ENCODE measurements around the gene TMEM161B.
"Not testable (repeated sequence)": the region's sequence is repeated elsewhere in the genome, so short reads cannot be mapped to it uniquely, and the experiment has no call there.

TMEM161B gene

DNA sequence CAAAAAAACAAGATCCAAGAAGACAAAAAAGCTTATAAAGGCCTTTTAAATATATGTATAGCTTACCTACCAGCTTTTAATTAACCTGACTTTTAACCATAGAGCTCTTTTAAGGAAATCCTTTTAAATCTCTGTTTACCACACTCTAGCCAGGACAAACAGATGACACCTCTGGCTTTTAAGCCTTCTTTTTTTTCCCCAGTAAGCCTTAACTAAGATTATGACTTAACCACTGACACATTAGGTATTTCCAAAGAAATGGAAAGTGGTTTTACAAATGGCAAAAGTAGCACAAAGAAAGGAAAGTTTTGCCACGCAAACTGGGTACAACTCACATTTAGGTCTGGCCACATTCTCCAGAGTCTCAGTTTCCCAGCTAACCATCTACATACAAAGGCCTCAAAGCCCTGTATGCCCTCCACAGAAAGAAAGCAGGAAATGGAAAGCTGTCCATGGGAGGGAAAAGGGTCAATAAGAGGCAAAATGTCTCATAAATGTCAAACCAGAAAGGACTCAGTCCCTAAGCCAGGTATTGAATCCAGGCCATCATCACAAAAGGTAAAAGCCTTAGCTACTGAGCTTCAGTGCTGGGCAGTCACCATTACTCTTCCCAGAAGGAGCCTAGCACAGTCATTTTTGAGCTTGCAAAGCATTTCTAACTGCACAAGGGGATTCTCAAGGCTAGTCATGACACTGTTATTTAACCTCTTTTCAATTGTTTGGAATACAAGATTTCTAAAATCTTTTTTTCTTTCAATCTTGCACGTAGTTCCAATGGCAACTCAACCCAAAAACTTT lies 19.7 kb downstream of the TMEM161B start:
- DNase-seq, result no peak

DNA sequence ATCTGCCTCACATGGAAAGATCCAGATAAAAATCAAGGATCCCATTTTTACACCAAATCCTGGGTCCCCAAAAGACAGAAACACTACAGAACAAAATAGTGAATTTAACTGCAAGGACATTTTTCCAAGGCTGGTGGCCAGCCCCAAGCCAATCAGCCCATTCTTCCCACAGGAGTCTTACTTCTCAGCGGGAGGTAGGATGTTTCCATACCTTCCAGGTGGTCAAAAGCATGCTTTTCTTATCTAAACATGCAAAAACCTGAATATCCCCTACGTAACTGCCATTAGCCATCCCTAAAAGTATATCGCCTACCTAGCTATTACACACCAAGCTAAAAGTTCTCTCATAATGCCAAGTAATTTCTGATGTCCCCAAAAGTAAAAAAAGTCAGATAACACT lies 20.6 kb downstream of the TMEM161B start:
- no peak for DNase-seq

DNA sequence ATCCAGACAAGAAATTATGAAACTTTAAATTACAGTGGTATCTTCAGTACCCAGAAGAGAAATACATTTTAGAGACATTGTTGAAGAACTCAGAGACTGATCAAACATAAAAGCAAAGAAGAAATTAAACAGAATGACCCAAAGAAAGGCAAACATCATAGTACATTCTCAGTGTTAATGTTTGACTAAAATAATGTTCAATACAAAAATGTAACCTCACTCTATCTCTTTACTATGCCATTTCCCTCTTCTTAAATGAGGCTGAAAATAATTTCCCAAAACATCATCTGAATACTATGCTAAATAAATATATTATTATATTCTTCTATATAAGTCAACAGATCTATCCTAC lies 22.8 kb downstream of the TMEM161B start:
- no peak for DNase-seq

DNA sequence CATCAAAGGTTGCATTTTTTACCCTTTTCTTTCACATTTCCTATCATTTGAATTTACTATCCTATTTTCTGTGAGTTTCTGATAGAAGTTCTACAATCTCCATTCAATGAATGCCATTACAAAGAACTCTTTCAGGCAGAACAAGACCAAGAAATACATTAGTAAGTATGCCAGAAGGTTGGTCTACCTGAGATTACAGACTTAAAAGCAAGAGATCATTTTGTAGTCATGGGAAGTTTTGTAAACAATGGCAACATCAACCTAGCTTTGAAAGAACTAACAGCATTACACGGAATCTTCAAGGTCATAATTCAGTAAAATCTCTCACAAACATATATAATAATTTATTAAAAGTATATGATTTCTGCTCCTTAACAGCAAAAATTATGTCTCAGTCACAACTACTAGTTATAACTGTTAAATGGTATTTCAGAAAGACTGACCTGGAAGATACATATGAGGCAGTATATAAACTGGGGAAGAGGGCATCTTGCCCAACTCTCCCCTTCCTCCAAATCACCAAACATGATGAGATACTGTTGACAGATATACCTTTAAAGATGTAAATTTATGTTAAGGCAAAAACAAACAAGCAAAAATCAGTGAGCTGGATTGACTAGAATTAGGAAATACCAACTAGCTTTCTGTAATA lies 23.3 kb downstream of the TMEM161B start:
- no peak for DNase-seq

DNA sequence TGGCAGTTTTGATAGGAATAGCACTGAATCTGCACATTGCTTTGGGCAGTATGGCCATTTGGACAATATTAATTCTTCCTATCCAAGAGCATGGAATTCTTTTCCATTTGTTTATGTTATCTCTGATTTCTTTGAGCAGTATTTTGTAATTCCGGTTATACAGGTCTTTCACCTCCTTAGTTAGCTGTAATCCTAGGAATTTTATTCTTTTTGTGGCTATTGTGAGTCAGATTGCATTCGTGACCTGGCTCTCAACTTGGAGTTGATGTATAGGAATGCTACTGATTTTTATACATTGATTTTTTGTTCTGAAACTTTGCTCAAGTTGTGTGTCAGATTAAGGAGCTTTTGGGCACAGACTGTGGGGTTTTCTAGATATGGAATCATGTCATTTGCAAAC lies 24.0 kb downstream of the TMEM161B start:
- no peak for DNase-seq

DNA sequence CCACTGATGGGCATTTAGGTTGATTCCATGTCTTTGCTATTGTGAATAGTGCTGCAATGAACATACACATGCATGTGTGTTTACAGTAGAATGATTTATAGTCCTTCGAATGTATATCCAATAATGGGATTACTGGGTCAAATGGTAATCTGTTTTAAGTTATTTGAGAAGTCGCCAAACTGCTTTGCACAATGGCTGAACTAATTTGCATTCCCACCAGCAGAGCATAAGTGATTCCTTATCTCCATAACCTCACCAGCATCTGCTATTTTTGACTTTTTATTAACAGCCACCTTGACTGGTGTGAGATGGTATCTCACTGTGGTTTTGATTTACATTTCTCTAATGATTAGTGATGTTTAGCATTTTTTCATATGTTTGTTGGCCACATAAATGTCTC lies 25.2 kb downstream of the TMEM161B start:
- DNase-seq, result not testable (repeated sequence)

DNA sequence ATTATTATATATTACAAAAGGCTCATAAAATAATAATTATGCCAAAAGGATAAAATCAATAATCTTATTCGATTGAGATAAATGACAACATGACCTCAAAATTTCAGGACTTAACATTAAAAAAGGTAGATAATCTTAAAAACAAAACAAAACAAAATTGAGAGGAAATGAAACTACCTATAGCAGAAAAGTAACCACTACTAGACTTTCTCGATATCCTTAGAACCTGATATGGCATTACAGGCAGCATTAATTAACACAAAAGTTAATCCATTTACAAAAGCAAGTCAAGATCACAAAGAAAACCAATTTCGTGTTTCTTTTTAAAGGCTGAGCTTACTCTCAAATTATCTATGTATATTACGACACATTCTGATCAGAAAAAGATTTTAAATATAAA lies 29.9 kb downstream of the TMEM161B start:
- DNase-seq, result no peak

DNA sequence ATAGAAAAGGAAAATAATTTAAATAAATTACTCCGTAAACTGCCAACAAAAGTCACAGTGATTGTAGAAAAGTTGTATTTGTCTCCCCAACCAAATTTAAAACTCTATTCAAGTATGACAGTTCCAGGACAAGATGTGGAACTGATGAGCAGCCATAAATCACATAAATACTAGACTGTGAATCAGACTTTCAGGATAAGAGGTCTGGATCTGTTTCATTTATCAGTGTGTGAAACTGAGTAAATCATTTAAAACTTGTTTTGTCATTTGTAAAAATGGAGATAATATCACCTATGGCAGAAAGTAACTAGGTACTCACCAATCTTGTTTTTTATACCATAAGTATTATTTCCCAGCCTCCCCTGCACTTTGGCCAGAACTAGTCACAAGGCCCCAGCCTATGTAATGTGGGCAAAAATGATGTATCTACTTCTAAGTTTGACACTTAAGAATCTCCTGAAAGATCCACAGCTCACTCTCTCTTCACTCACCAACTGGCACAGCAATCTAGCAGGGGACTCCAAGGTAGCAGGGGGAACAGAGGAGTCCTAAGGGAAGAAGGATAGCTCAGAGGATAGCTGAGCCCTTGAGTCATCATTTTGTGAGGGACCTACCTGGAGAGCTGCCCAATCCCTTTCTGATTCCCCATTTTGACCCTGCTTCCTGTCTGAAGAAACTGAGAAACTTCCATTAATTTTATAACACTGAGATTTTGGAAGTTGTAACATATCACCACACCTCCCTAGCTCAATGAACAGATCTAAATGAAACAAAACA lies 31.6 kb downstream of the TMEM161B start:
- no peak for DNase-seq

DNA sequence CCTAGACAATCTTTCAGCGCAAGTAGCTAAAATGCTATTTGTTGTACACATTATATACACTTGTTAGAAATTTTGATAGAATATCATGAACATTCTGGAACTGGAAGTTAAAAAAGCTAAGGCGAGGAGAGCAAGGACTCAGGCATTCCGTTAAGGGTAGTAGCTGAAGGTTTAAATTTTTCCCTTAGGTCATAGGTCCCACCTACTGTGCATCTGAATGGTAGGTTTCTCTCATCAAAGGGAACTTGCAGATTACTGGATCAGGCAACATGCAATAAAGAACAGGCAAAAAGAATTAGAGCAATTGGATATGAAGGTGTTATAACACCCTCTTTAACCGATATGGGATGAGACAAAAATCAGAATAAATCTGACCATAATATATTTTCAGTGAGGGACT lies 32.8 kb downstream of the TMEM161B start:
- no peak for DNase-seq

DNA sequence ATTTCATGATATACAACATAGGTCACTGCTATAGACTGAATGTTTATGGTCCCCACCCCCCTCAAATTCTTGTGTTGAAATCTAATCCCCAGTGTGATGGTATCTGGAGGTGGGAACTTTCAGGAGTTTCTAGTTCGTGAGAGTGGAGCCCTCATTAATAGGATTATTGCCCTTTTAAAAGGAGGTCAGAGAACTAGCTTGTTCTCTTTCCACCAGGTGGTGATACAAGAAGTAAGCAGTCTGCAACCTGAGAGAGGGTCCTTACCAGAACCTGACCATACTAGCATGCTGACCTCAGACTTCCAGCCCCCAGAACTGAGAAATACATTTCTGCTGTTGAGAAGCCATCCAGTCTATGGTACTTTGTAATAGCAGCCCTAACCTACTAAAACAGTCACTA lies 33.3 kb downstream of the TMEM161B start:
- DNase-seq, result no peak

DNA sequence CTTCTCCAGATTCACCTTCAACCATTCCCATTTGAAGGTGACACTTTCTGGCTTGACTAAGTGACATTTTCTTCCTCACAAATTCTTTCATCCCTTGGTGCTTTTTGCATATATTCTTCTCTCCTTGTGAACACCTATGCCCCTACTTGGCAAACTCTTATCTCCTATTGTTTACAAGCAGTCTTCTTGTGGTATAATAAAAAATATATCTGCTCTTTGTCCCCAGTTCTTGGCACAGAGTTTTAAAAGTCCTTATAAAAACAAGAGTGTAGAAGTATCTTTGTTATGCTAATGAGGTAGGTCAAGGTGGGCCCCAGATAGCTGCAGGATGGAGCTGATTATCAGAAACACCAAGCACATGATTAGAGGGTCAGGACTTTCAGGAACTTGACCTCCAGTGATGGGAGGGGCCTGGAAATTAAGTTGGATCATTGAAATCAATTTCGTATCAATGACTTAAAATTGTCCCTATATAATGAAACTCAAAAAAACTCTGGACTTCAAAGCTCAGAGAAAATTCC lies 38.0 kb downstream of the TMEM161B start:
- no peak for DNase-seq

DNA sequence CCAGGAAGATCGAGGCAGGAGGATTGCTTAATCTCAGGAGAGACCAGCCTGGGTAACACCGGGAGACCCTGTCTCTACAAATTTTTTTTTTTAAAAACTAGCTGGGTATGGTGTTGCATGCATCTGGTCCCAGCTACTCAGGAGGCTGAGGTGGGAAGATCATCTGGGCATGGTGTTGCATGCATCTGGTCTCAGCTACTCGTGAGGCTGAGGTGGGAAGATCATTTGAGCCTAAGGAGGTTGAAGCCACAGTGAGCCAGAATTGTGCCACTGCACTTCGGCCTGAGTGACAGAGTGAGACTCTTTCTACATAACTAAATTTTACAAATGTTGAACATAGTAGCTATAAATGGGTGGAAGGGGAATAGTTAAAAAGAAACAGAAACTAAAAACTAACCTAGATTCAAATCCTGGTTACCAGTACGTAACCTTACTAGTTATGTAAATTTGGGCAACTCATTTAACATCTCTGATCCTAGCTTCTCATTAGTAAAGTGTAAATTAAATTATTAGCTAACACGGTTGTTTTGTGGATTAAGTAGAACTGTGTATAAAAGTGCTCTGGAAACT lies 41.7 kb downstream of the TMEM161B start:
- no peak for DNase-seq

DNA sequence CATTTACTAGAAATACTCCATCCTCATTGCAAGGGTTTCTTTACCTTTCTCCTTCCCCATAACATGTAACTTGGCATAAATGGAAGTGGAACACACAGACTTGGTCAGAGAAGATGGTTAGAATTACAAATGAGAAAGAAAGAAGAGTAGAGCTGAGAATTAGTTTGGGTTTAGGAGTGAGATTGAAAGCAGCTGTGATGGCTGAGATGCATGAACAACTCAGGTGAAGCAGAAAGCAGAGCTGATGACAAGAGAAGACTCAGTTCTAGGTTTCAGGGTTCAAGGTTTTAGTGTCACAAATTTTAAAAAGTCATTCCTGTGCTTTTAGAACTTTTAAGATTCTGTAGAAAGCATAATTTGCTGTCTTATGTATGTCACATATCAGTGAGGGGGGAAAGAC lies 54.0 kb downstream of the TMEM161B start:
- DNase-seq, result no peak

DNA sequence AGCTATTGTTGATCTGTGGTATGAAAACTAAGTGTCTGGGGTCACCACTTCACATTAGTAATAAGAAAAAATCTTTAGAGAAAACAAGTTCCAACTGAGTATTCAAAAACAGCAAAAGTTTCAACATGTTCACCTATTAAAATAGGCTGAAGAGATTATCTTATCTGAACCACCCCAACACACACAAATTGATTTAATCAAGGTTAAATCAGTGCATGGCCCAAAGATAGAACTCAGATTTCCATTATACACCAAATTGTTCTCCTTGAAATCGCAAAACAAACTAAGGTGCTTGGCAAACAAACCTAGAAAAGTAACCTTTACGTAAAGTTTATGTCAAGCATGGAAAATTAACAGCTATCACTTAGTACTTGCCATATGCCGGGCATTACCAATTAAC lies 61.1 kb downstream of the TMEM161B start:
- no peak for DNase-seq

DNA sequence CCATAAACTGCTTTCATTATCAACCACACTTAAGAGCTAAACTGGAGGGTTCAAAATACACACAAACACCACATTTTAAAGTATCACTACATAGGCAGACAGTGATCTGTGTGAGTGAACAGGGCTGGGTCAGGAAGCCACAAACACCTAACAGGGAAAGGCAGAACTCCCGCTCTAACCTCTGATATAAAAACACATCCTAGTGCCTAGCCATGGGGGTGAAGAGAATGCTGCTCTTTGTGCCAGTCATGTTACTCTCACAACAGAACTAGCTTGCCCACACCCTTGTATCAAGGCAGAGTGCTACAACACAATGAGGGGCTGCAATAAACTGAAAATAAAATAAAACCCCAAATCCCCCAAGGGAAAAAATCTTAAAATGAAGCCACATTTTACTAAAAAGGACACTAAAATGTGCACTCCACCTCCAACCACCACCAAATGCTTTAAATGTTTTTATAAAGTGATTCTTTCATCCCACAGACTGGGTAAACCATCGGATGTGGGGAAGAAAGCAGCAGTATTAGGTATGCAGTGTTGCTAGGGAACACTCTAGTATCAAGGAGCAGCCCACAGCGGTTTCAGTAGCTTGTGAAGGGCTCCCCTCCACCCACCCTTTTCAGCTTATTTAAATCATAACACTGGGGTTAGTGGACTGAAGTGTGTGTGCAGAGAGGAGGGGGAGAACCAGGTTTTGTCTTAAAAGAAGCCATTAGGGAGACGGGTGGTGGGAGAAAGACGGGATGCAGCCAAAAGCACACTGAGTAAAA lies 64.5 kb downstream of the TMEM161B start:
- peak; percentile 61 for DNase-seq

DNA sequence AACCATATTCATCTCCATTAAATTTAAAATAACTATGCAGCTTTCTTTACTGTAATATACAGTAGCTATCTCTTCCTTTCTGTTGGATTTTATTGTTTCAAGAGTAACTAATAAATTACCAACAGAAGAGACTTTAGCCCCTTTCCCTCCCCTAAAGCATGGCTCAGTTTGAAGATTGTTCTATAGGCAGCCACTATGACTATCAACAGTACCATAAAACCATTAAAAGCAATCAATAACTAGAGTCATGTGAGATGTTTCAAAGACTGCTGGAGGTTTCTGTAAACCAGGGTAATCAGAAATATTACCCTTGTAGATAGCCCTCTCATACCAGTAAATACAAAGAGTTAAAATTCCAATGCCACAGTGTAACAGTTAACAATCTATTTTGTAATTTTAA lies 73.0 kb downstream of the TMEM161B start:
- no peak for DNase-seq

DNA sequence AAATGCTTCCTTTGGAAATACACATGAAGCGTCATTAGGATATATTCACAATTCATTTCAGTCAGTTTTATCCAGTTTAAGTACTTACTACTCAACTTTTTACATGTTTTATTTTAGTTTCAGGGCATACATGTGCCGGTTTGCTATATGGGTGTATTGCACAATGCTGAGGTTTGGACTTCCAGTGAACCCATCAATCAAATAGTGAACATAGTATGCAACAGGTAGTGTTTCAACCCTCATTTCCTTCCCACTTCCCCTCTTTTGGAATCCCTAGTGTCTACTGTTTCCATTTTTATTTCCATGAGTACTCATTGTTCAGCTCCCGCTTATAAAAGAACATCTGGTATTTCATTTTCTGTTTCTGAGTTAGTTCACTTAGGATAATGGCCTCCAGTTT lies 74.7 kb downstream of the TMEM161B start:
- DNase-seq, result no peak

DNA sequence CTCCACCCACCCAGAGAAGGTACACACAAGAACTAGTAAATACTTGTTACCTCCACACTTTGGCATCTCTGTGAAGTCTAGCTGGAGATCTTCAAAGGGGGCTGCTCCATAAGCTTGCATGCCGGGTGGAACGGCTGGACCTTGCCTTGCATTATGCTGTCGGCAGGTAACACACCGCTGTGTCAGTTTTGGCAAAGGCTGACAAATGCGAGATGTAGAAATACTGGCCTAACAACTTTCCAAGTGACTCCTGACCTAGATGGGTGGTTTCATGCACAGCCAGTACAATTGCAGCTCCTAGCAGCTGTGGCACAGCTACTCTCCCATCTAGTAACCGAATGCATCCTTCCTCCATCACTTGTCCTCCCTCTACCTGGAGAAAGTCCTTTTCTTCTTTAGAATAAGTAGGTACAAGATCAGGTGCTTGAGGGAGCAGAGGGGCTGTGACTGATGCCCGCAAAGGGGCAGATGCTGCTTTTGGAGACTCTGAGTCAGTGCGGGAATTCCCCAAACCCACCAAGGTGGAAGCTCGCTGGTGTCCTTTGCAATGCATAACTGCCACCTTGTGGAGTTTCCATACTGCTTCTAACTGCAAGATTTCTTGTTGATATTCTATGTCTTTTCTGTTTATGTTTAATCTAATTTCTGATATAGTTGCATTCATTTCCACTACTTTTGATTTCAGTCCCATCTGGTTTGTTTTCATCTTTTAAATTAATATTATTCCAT lies 78.4 kb downstream of the TMEM161B start:
- DNase-seq, result peak; percentile 45

DNA sequence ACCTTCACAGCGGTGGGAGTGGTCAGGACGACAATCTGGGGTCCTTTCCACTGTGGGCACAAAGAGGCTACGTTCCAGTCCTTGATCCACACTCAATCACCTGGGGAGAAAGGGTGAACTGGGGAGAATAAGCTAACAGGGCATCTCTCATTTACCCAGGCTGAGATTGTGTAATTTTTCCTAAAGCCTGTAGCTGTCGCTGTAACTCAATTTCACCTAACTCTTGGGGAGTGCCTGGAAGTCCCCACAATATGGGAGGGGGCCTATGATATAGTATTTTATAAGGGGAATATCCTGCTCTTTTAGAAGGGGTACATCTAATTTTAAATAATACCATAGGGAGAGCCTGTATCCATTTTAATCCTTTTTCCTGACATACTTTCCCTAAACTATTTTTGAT lies 79.2 kb downstream of the TMEM161B start:
- DNase-seq, result not testable (repeated sequence)

DNA sequence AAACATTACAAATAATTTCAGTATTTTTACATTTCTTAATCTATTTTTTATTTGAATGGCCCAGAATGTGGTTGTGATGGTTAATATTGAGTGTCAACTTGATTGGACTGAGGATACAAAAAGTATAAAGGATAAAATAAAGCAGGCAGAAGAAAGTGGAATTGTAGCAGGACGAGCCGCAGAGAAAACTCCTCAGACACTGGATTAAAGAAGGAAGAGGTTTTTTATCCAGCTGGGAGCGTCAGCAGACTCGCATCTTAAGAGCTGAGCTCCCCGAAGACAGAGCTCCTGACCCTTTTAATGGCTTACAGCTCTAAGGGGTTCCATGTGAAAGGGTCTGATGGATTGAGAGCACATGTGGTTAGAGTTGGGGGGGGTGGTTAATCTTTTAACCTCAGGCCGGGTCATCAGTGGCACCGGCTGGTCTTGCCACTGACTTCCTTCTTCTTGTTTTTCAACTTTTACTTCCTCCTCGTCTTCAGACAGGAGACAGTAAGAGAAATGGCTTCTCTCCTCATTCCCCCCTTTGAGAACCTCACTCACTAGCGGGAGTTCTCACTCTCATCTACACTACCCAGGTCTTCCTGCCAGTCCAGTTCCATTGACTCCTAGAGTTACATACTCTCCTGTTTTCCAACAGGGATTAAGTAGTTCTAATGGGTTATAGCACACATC lies 80.0 kb downstream of the TMEM161B start:
- DNase-seq, result no peak

DNA sequence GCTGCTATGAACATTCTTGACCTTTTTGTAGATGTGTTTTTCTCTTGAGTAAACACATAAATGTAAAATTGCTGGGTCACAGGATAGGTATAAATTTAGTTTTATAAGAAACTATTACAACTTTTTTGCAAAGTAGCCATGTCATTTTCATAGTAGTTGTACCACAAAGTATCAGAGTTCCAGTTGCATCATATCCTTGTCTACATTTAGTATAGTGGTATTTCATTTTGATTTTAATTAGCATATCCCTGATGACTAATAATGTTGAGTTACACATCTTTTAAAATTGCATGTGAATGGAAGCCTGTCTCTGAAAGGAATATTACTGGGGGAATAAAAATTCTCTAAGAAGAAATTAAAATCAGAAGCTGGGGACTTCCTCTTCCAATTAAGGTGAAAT lies 85.4 kb downstream of the TMEM161B start:
- no peak for DNase-seq

Measured in stimulated activated CD4-positive, alpha-beta T cell treated with anti-CD3 and anti-CD28 coated beads, Interleukin-4, amount 100 ng/mL, for 24 hours (primary cell).